ENCODE measurements around the gene CCR3.

The CCR3 gene

GRCh38 chr3:46297658-46298423 is 55.6 kb downstream of the CCR3 start:
- DNase-seq (ENCODE audit: low read depth in 3 of 3) = no peak

- DNase-seq (ENCODE audit: low read depth in 3 of 3) = no peak
Measured at GRCh38 chr3:46298871-46299607, 56.8 kb downstream of the CCR3 start.

GRCh38 chr3:46299608-46300460 is 57.6 kb downstream of the CCR3 start:
- DNase-seq (ENCODE audit: low read depth in 3 of 3) = no peak

- no peak for DNase-seq (ENCODE audit: low read depth in 3 of 3)
Measured at GRCh38 chr3:46300461-46300789, 58.2 kb downstream of the CCR3 start.

GRCh38 chr3:46301122-46301835 is 59.0 kb downstream of the CCR3 start:
- no peak for DNase-seq (ENCODE audit: low read depth in 3 of 3)

GRCh38 chr3:46303240-46303639 is 61.0 kb downstream of the CCR3 start:
- no peak for DNase-seq (ENCODE audit: low read depth in 3 of 3)

- DNase-seq (ENCODE audit: low read depth in 3 of 3) = no peak
Measured at GRCh38 chr3:46304739-46305138, 62.5 kb downstream of the CCR3 start.

GRCh38 chr3:46312991-46313390 is 70.7 kb downstream of the CCR3 start:
- DNase-seq (ENCODE audit: low read depth in 3 of 3) = no peak

GRCh38 chr3:46314517-46314916 is 72.3 kb downstream of the CCR3 start:
- no peak for DNase-seq (ENCODE audit: low read depth in 3 of 3)

GRCh38 chr3:46316206-46316605 is 73.9 kb downstream of the CCR3 start:
- DNase-seq (ENCODE audit: low read depth in 3 of 3) = no peak
